ENCODE results near the gene BDH1.

- TF ChIP-seq POLR2A (IDR thresholded peaks at IDR 0.05), result no peak
- TF ChIP-seq, protein P1, sequence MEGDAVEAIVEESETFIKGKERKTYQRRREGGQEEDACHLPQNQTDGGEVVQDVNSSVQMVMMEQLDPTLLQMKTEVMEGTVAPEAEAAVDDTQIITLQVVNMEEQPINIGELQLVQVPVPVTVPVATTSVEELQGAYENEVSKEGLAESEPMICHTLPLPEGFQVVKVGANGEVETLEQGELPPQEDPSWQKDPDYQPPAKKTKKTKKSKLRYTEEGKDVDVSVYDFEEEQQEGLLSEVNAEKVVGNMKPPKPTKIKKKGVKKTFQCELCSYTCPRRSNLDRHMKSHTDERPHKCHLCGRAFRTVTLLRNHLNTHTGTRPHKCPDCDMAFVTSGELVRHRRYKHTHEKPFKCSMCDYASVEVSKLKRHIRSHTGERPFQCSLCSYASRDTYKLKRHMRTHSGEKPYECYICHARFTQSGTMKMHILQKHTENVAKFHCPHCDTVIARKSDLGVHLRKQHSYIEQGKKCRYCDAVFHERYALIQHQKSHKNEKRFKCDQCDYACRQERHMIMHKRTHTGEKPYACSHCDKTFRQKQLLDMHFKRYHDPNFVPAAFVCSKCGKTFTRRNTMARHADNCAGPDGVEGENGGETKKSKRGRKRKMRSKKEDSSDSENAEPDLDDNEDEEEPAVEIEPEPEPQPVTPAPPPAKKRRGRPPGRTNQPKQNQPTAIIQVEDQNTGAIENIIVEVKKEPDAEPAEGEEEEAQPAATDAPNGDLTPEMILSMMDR (IDR thresholded peaks at IDR 0.05), result no peak
Observed at GRCh38 chr3:197522183-197522715, 33.5 kb downstream of the BDH1 start.

Measured in Peyer's patch (tissue), 4 donors.